GM12891 (cell line): ENCODE measurements around the gene AFAP1.

Experiments used
- DNase-seq: peaks from one replicate; pipeline ENCODE4 v3.0.0; 2011; ENCODE audit warnings: low spot score; ENCODE audit not compliant: insufficient read length
- FAIRE-seq: peaks from 2 replicates; lab custom pipeline; 2011; peaks lifted over from hg19 to GRCh38; lab: Jason Lieb, UNC
- PAX5 ChIP-seq: IDR thresholded peaks from 2 replicates; pipeline ENCODE4 v1.6.1; 2011; ENCODE audit warnings: low read length, moderate library complexity, mild to moderate bottlenecking; ENCODE audit not compliant: insufficient read depth, severe bottlenecking
- POLR2A ChIP-seq: IDR thresholded peaks from 2 replicates; pipeline ENCODE4 v1.6.1; 2011; ENCODE audit warnings: low read depth, low read length, control low read depth
- POLR2AphosphoS5 ChIP-seq: IDR thresholded peaks from 2 replicates; pipeline ENCODE4 v1.6.1; 2011; ENCODE audit warnings: low read depth, low read length, control low read depth
- POU2F2 ChIP-seq: IDR thresholded peaks from 2 replicates; pipeline ENCODE4 v1.6.1; 2011; ENCODE audit warnings: low read depth, mild to moderate bottlenecking, control low read depth, low read length, moderate library complexity
- SPI1 ChIP-seq: IDR thresholded peaks from 2 replicates; pipeline ENCODE4 v1.6.1; 2011; ENCODE audit warnings: low read depth, low read length, control low read depth
- TAF1 ChIP-seq: IDR thresholded peaks from 2 replicates; pipeline ENCODE4 v1.6.1; 2011; ENCODE audit warnings: low read depth, low read length, control low read depth

AFAP1 gene

DNA sequence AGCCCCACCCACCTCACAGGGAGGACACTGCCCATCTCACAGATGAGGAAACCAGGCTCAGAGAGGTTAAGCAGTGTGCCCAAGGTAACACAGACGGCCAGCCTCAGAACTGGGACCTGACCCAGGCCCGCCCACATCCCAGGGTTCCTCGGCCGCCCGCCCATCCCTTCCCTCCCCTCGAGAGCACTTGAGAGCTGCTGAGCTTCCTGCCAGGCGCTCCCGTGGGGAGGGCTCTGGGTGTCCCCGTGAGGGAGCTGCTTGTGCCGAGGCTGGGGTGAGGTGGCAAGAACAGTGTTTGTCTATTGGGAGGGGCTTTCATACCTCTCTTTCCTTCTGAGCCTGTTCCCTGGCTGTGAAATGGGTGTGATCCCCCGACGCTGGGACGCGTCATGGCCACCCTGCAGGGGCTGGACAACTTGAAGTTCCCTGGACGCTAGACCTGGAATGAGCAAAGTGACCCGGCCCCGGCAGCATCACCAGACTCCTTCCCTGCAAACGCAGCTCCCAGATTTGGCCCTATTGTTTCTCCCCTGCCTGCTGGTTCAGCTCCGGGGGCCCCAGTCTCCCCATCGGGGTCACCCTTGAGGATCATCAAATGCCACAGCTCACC is 204.9 kb downstream of the AFAP1 start:
- no peak for DNase-seq
- TF ChIP-seq SPI1: no peak
- TF ChIP-seq POU2F2: no peak
- no peak for TF ChIP-seq PAX5
- TF ChIP-seq POLR2AphosphoS5: no peak
- no peak for FAIRE-seq

DNA sequence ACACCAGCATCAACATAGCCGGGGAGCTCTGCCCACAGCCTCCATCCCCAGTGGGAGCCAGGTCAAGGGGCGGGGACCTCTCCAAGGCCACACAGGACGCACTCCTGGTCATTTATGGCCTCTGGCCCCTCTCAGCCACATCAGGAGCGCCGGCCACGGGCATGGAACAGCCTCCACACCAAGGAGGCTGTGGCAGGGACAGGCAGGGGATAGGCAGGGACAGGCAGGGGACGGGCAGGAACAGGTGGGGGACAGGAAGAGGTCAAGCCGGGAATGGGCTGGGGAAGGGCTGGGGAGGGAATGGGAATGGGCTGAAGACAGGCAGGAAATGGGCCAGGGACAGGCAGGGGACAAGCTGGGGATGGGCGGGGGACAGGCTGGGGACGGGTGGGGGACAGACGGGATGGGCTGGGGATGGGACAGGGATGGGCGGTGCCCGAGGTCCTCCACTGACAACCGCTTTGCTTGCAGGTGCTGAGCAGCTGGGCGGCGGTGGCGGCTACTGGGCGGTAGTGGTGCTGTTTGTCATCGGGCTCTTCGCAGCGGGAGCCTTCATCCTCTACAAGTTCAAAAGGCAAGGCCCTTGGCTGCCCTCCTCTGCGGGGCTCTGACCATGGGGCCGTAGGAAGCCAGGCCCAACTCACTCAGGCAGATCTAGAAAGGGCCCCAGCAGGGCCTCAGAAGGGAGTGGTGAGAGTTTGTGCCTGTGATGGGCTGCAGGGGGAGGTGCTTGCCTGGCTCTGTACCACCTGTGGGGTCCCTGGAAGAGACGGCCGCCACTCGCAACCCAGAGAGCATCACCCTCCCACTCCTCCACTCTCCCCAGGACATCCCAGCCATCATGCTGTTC is 205.6 kb downstream of the AFAP1 start:
- DNase-seq (no peak), FAIRE-seq (no peak)
- no peak for TF ChIP-seq PAX5
- TF ChIP-seq TAF1: no peak
- no peak for TF ChIP-seq POLR2AphosphoS5
- TF ChIP-seq POU2F2: no peak
- no peak for TF ChIP-seq SPI1
- TF ChIP-seq POLR2A: no peak

DNA sequence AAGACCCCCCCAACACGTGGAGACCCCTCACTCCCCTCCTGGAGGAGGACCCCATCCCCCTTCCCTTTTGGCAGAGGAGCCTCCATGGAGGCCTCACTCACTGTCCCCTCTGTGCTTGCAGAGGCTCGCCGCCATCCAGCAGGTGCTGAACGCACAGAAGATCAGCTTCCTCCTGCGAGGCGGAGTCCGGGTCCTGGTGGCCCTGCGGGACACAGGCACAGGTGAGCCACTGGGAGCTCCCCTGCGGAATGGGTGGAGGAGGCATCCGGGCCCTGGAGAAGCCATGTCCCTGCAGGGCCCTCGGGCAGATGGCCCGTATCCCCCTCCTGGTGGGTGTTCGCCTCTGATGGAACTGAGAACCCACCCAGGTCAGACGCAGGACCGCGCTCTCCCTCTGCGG is 206.5 kb downstream of the AFAP1 start:
- TF ChIP-seq TAF1 (no peak), SPI1 (no peak), POLR2AphosphoS5 (no peak), POU2F2 (no peak), POLR2A (no peak), PAX5 (no peak)
- DNase-seq (no peak), FAIRE-seq (no peak)

DNA sequence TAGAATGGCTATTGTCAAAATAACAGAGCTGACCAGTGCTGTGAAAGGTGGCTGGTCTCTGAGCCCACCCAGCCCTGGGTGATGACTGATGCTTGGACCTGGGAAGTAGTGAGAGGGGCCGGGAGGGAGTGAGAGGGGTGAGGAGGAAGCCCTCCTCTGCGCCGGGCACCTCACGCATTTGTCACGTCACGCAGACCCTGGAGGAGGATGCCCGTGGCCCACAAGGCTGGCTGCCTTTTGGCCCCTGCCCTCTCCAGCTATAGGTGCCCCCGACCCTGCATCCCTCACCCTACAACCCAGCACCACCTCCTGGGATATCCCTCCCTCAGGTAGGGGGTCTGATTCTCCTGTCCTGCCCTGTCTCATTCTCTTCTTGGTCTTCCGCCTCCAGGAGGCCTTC is 207.4 kb downstream of the AFAP1 start:
- DNase-seq (no peak), FAIRE-seq (no peak)
- no peak for TF ChIP-seq POLR2A
- no peak for TF ChIP-seq TAF1
- no peak for TF ChIP-seq POLR2AphosphoS5
- TF ChIP-seq SPI1: no peak
- TF ChIP-seq PAX5: no peak
- no peak for TF ChIP-seq POU2F2

DNA sequence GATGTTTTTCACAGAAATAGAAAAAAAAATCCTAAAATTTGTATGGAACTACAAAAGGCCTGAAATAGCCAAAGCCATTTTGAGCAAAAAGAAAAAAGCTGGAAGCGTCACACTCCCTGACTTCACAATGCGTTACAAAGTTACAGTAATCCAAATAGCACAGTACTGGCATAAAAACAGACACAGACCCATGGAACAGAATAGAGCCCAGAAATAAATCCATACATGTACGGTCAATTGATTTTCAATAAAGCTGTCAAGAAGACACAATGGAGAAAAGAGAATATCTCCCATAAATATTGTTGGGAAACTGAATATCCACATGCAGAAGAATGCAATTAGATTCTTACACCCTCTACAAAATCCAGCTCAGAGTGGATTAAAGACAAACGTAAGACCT is 208.2 kb downstream of the AFAP1 start:
- DNase-seq: no peak
- TF ChIP-seq POLR2A (no peak), TAF1 (no peak), SPI1 (no peak), POU2F2 (no peak), PAX5 (no peak), POLR2AphosphoS5 (no peak)
- no peak for FAIRE-seq

DNA sequence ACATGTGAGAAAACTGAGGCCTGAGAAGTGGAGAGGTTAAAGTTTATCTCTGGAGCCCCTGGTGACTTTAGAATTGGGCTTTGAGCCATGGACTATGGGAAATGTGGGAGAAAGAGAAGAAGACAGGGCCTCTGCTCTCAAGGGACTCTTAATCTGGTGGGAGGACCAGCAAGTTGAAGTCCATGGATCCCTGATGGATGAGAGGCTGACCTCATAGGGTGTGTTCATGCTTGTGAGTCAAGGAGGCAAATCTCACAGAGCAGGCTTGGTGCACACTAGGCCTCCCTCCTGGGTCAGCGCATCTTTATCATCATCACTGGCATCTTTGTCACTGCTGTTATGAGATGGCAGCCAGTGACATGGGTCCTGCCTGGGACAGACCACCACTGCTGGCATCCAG is 211.9 kb downstream of the AFAP1 start:
- TF ChIP-seq PAX5 (no peak), POU2F2 (no peak), POLR2A (no peak), TAF1 (no peak), POLR2AphosphoS5 (no peak), SPI1 (no peak)
- no peak for FAIRE-seq
- DNase-seq: no peak

DNA sequence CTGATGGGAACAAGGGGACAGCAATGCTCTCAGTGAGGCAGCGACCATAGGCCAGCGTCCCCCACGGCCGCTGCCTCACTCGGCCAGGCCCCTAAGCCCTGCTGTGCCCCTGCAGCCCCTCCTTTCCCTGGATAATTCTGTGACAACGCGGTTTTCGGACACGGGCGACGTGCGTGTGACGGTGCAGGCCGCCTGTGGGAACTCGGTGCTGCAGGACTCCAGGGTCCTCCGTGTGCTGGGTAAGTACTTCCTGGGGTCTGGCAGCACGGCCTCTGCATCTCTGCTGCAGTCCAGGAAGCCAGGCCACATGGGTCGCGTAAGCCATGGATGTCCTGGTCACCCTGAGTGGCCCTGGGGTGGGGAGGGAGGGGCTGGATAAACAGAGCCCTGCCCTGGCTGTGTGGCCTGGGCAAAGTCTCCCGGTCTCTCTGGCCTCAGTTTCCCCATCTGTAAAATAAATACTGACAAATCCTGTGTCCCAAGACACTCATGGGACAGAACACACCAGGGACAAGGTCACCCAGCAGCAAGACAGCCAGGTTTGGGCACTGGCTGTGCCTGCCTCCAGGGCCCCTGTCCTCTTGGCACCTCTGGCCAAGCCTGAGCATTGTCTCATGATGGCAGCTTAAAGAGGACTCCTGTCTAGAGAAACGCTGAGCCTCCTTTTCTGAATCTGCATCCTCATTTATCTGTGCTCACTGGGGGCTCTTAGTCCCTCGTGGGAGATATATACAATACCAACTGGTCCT is 212.8 kb downstream of the AFAP1 start:
- FAIRE-seq: no peak

DNA sequence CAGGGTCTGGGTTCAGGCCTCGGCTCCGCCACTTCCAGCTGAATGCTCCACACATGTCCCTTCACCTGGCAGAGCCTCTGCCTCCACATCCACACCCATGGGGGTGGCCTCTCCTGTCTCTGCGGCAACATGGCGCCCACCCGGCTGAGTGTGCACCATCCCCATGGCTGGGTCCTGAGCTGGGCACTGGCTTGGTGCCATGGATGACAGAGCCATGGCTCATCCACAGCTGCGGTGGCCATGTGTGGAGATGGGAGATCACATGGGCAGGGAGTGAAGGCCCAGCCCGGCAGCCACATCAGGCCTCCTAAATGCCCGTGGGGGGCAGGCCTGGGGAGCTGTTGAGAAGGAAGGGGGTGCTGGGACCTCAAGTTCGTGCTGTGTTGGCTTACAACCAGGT is 213.7 kb downstream of the AFAP1 start:
- no peak for FAIRE-seq
- TF ChIP-seq PAX5 (no peak), POLR2AphosphoS5 (no peak), POLR2A (no peak), TAF1 (no peak), SPI1 (no peak)
- no peak for DNase-seq

More for the DNA sequence above, 212.8 kb downstream of the AFAP1 start:
- DNase-seq: no peak
- TF ChIP-seq TAF1: no peak
- TF ChIP-seq POLR2A: no peak
- no peak for TF ChIP-seq POLR2AphosphoS5
- no peak for TF ChIP-seq SPI1
- no peak for TF ChIP-seq POU2F2
- TF ChIP-seq PAX5: no peak

DNA sequence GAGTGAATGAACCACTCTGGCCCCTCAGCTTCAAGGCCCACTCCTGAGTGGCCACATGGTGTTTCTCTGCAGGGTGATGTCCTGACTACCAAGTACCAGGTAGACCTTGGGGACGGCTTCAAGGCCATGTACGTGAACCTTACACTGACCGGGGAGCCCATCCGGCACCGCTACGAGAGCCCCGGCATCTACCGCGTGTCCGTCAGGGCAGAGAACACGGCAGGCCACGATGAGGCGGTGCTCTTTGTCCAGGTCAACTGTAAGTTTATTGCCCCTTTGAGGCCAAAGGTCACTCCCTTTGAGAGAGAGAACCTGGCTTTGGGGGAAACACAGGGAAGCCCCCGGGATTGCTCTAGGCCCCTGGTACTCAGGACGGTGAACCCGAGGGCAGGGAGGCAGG is 216.0 kb downstream of the AFAP1 start:
- FAIRE-seq (no peak), DNase-seq (no peak)
- TF ChIP-seq POLR2A: no peak
- TF ChIP-seq TAF1: no peak
- TF ChIP-seq POU2F2: no peak
- TF ChIP-seq PAX5: no peak
- TF ChIP-seq POLR2AphosphoS5: no peak
- TF ChIP-seq SPI1: no peak
